NCI-H146 treated with DMSO at 0.1 percent for 48 hours (cell line): ENCODE data around the gene RNASEH2A.
"Not testable (repeated sequence)": the region's sequence is repeated elsewhere in the genome, so short reads cannot be mapped to it uniquely, and the experiment has no call there.

Experiments used
- DNase-seq: peaks from one replicate; lab custom pipeline; 2025; ENCODE audit not compliant: unreplicated experiment; lab: John Stamatoyannopoulos, UW

RNASEH2A gene

DNA sequence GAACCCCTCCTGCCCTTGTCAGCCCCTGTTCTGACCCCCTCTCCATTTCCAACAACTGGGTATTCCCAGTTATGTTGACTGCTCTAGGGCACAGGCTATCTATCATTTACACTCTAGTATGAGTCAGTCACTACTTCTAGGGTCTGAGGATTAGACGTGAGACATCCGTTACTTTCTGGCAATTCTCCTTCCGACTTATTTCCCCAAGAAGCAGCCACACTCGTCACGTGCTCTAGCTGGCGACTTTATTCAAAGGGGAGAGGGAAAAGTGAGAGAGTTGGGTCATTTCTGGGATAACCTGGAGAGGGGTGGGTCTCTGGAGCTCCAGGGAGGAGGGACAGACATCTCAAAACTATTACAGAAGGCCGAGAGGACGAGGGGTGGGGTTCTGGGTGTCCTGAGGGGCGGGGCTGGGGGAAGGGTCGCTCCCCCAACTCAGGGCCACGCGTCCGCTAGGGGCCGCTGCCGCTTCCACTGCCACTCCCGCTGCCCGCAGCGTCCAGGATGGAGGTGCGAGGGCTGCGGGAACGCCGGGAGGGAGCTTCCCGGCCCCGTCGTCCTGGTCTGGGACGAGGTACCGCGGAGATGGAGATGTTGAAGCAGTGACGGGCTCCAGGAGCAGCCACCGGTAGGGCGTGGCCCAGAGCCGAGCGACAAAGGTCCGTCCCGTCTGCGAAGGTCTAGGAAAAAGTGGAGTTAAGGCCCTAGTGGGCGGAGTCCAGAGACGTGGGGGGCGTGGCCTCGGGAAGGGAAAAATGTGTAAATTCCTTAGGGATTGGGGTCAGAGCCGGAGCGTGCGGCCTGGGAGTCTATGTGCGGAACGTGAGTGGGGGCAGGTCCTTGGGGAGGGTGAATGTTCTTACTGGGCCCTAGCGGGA is 19.1 kb downstream of the RNASEH2A start:
- peak; percentile 60 for DNase-seq

DNA sequence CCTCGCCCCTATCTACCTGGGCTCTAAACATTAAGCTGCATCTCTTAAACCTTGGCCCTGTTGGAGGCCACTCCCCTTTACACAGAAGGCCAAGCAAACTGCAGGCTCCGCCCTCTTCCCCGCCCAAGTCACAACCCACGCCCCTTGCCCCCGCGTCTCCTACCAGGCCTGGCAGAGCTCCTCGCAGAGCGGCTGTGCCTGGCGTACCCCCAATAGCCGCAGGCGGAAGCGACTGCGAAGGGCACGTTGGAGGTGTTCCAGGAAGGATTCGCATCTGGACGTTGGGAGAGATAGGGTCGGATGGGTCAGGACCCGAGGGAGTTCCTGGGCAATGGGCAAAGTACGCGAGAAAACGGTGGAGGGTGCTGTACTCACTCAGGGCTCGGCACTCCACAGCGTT is 22.1 kb downstream of the RNASEH2A start:
- peak; percentile 16 for DNase-seq

DNA sequence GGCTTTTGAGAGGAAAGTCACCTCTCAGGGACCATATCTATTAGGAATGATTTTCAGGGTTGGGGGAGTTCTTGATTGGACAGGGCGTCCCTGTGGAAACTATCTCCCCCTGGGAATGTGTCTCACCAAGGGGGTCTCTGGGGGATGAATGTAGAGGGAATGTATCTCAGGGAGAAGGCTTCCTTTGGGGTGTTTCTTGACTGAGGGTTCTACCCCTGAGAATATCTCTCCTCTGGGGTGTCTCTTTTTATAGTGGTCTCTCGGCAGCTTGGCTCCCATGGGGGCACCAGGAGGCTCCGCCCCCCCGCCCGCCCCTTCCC is 27.0 kb downstream of the RNASEH2A start:
- no peak for DNase-seq

DNA sequence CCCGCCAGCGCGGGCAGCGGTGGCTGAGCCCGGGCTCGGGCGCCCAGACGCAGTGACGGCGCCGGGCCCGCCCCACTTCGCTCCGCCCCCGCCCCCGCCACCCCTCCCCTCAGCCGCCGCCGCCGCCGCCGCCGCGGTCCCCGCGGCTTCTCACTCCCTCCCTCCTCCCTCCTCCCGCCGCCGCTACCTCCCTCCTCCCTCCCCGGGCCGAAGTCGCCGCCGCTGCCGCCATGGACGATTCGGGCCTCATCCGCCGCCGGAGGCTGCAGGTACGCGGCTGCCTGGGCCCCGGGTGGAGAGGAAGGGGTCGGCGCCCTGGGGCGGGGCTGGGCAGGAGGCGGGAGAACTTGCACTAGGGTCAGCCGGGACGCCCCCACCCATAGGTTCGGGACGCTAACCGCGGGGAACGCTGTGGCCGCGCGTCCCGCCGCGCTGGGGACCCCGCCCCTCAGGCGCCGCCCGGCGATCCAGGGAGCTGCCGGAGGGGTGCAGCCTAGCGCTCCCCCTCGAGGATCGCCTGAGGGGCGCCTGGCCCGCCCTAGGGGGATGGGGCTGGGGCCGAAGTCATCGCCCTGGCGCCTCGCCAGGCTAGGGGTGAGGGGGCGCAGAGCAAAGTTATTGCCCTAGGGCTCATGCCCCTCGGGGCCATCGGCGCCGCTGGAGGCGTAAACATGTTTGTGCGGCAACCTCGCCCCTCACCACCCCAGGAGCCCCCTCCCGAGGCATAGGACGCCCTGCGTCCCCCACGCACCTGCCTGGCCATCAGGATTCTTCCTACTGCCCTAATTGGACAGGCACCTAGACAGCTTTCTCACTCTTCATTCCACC is 27.6 kb downstream of the RNASEH2A start:
- DNase-seq, result peak; percentile 75

- DNase-seq, result no peak
Observed at GRCh38 chr19:12834566-12834943, 28.2 kb downstream of the RNASEH2A start, which contains the start of gene RTBDN. RTBDN (minus strand) TSS chr19:12834579; CDS start chr19:12829979, 4,600 bp downstream.

- DNase-seq, result no peak
Observed at GRCh38 chr19:12834976-12835757, 28.8 kb downstream of the RNASEH2A start.

GRCh38 chr19:12836529-12836863 is 30.1 kb downstream of the RNASEH2A start:
- no peak for DNase-seq

DNA sequence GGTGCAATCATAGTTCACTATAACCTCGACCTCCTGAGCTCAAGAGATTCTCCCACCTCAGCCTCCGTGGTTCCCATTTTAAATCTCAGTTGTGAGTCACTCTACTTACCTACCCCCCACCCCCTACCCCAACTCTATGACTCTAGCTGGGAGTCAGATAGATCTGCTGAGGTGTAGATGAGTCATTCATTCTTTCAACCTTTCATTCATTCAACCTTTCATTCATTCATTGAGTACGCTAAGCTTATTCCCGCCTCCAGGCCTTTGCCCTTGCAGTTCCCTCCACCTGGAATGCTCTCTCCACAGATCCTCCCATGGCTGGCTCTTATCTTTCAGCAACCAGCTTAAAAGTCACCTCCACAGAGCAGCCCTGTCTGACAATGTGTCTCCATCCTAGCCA is 30.8 kb downstream of the RNASEH2A start:
- no peak for DNase-seq

GRCh38 chr19:12838182-12838885 is 31.9 kb downstream of the RNASEH2A start, which contains the start of gene MAST1:
MAST1 (plus strand) TSS chr19:12838515; CDS start chr19:12838573, 58 bp downstream.
- peak; percentile 46 for DNase-seq

GRCh38 chr19:12838886-12839756 is 32.7 kb downstream of the RNASEH2A start:
- no peak for DNase-seq

DNA sequence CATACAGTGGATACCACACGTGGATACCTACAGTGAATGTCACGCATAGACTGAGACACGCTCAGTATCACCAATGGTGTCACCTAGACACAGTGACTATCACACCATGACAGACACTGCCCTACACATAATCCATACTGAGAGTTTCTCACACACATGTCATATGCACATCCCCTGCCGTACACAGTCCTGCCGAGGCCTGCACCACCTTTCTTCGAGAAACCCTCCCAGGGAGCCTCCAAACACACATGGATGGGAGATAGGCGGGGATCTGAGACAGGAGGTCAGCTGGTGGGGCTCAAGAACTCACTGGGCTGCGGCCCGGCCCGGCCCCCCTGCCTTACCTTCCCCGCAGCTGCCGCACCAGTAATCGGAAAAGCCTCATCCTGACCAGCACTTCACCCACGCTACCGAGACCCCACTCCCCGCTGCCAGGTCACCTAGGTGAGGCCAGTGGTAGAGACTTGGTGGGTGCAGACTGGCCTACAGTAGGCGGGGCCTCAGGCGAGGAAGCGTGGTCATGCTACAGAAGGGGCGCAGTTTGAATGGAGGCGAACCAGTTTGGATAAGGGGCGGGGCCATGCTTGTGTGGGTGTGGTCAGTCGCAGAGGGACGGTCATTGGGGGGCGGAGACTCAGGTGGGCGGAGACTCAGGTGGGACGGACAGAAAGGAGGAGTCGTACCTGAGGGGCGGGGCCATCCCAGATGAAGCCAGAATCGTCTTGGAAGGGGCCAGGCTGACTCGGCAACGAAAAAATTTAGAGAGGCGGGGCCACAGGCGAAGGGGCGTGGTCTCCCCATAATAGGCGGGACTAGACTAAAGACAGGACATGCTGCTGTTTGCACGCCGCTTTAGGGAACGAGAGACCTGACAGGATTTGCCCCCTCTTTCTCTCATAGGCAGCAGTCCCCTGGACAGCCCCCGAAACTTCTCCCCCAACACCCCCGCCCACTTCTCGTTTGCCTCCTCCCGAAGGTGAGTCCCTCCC is 34.0 kb downstream of the RNASEH2A start:
- DNase-seq, result no peak

- no peak for DNase-seq
Observed at GRCh38 chr19:12841094-12841493, 34.7 kb downstream of the RNASEH2A start.

GRCh38 chr19:12842511-12842910 is 36.1 kb downstream of the RNASEH2A start:
- no peak for DNase-seq

- no peak for DNase-seq
Observed at GRCh38 chr19:12843328-12843727, 36.9 kb downstream of the RNASEH2A start.

DNA sequence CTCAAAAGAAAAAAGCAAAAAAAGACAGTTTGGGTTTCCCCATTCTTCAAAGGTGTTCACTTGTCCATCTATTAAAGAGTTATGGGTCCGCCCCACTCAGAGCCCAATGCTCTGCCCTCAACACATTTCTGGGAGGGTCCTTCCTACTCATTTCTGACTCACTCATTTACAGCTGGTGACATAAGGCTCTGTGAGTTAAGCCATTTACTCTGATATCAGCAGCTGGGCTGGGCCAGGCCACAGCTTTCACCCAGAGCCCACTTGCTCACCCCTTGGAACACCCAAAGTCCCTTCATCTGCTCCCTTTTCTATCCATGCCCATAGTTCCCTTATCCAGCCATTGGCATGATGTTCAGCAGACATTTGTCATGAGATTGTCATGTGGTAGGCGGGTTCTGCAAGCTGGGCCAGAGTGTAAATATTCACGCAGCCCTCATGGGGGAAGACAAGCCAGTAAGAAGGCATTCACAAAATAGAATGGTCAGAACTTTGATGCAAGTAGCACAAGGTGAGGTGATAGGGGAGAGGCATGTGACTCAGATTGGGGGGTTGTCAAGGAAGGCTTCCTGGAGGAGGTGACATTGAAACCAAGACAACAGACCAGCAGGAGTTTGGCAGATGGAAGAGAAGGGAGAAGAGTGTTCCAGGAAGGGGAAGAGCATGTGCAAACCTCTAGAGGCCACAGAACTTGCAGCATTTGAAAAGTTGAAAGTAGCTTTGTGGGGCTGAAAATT is 37.8 kb downstream of the RNASEH2A start:
- no peak for DNase-seq

GRCh38 chr19:12846613-12847012 is 40.2 kb downstream of the RNASEH2A start:
- not testable (repeated sequence) for DNase-seq

DNA sequence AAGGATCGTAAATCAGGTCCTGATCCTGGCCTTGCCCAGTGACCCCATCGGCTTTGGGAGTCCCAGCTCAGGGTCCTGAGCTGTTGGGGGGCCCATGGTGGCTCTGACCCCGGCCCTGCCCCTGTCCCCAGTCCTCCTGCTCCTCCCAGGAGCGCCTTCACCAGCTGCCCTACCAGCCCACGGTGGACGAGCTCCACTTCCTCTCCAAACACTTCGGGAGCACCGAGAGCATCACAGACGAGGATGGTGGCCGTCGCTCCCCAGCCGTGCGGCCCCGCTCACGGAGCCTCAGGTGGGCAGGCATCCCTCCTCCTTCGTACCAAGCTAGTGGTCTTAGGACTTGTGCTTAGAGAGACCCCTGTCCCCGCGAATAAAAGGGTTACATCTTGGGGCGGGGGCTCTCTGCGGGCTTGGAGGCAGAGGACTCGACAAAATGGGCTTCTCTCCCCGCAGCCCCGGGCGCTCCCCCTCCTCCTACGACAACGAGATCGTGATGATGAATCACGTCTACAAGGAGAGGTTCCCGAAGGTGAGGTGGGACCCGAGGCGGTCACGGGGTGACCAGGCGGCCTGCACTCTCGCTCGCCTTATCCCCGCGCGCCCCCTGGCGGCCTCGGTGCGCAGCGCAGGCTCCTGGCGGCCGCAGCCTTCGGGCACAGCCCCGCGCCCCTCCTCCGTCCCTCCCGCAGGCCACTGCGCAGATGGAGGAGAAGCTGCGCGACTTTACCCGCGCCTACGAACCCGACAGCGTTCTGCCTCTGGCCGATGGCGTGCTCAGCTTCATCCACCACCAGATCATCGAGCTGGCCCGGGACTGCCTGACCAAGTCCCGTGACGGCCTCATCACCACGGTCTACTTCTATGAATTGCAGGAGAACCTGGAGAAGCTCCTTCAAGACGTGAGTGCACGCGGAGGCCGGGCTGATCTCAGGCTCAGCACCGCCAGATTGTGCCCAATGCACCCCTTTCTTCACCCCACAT is 41.1 kb downstream of the RNASEH2A start:
- DNase-seq, result peak; percentile 38
